A549 (cell line): Measurements from ENCODE around the gene TEX22. TPM values are rescaled to one million over a fixed set of nuclear protein-coding genes. Genes with fewer than 3 reads are reported as not detected.

Experiments used
- ATAC-seq, 2 experiments: fragments of 200-7000 bp in 1 of 2; fragments of >200 bp in 1 of 2; cut with Nextera tagmentation in 1 of 2; cut with Tn5 transposase in 1 of 2; 3 replicates each; pipeline versions ENCODE4 v1.8.0 to v1.9.1; 2018 to 2020; ENCODE audit warnings: mild to moderate bottlenecking in 1 of 2, moderate library complexity in 1 of 2
- CTCF ChIA-PET: fragments of 300-600 bp; sonication (Branson Sonifier 250); formaldehyde crosslinking; extraction: SDS; loops from one replicate; lab custom pipeline; 2021; ENCODE audit warnings: antibody characterized with exemption, inconsistent platforms; lab: Yijun Ruan, JAX
- POLR2A ChIA-PET: fragments of 350-600 bp; formaldehyde crosslinking; extraction: SDS; loops from one replicate; lab custom pipeline; 2021; ENCODE audit warnings: antibody characterized with exemption, inconsistent platforms; lab: Yijun Ruan, JAX
- DNase-seq, 2 experiments: peaks; one replicate each; pipeline versions ENCODE4 v3.0.0 to v3.0.0-alpha.2; 2011 to 2016; ENCODE audit warnings: low read depth in 1 of 2, low spot score in 1 of 2
- FAIRE-seq: peaks from 2 replicates; lab custom pipeline; 2011; peaks lifted over from hg19 to GRCh38; lab: Jason Lieb, UNC
- H3K27ac ChIP-seq, 2 experiments: fragments of >200 bp; sonication (Bioruptor Twin); formaldehyde crosslinking; 3 replicates each; pipeline ENCODE4 v1.5.1; 2016 to 2017
- H3K4me1 ChIP-seq: fragments of >200 bp; sonication (Bioruptor Twin); formaldehyde crosslinking; 3 replicates; pipeline ENCODE4 v1.6.1; 2016
- H3K4me2 ChIP-seq: fragments of >200 bp; sonication (Bioruptor Twin); formaldehyde crosslinking; 3 replicates; pipeline ENCODE4 v1.6.1; 2016
- H3K4me3 ChIP-seq: fragments of >200 bp; sonication (Bioruptor Twin); formaldehyde crosslinking; 3 replicates; pipeline ENCODE4 v1.5.1; 2016
- H3K9me3 ChIP-seq: fragments of >200 bp; sonication (Bioruptor Twin); formaldehyde crosslinking; 3 replicates; pipeline ENCODE4 v1.6.1; 2016
- CHD2 ChIP-seq: fragments of 150-350 bp; IDR thresholded peaks from 2 replicates; pipeline ENCODE4 v1.6.1; 2014; ENCODE audit warnings: low read length; ENCODE audit not compliant: partially characterized antibody
- HMGXB4 ChIP-seq: fragments of 250-450 bp; sonication (Bioruptor Pico); IDR thresholded peaks from 2 replicates; pipeline ENCODE4 v1.5.0; 2021; ENCODE audit warnings: mild to moderate bottlenecking, moderate library complexity, borderline replicate concordance
- HOXA7 ChIP-seq: fragments of 250-450 bp; sonication (Bioruptor Pico); IDR thresholded peaks from 2 replicates; pipeline ENCODE4 v1.5.0; 2020; ENCODE audit warnings: mild to moderate bottlenecking, moderate library complexity
- HOXB5 ChIP-seq: fragments of 250-450 bp; sonication (Bioruptor Pico); IDR thresholded peaks from 2 replicates; pipeline ENCODE4 v1.5.0; 2020; ENCODE audit warnings: mild to moderate bottlenecking, moderate library complexity
- KDM1A ChIP-seq: fragments of 200-600 bp; sonication (generic); IDR thresholded peaks from 2 replicates; pipeline ENCODE4 v1.6.1; 2016; ENCODE audit warnings: low read depth, mild to moderate bottlenecking
- KDM5A ChIP-seq: fragments of 200-600 bp; sonication (generic); IDR thresholded peaks from 2 replicates; pipeline ENCODE4 v1.6.1; 2016; ENCODE audit warnings: antibody characterized with exemption, mild to moderate bottlenecking
- MAX ChIP-seq: IDR thresholded peaks from 2 replicates; pipeline ENCODE4 v1.6.1; 2012
- MYC ChIP-seq: IDR thresholded peaks from 2 replicates; pipeline ENCODE4 v1.6.1; 2012; ENCODE audit warnings: mild to moderate bottlenecking, inconsistent platforms, low read length, improper control_type of control experiment, borderline replicate concordance
- PHF8 ChIP-seq: fragments of 200-600 bp; sonication (generic); IDR thresholded peaks from 2 replicates; pipeline ENCODE4 v1.6.1; 2016; ENCODE audit warnings: low read depth, mild to moderate bottlenecking, antibody characterized with exemption, moderate library complexity, borderline replicate concordance
- POLR2AphosphoS2 ChIP-seq: conservative IDR thresholded peaks from 2 replicates; pipeline ENCODE4 v1.6.1; 2012; ENCODE audit warnings: low read length, improper control_type of control experiment, inconsistent platforms
- RARB ChIP-seq: fragments of 250-450 bp; sonication (Bioruptor Pico); IDR thresholded peaks from 2 replicates; pipeline ENCODE4 v1.8.0; 2021; ENCODE audit warnings: mild to moderate bottlenecking, moderate library complexity
- RCOR1 ChIP-seq: fragments of 150-350 bp; IDR thresholded peaks from 2 replicates; pipeline ENCODE4 v1.6.1; 2014; ENCODE audit warnings: antibody characterized with exemption, low read length, low read depth
- RFX5 ChIP-seq: fragments of 450-650 bp; IDR thresholded peaks from 2 replicates; pipeline ENCODE4 v1.7.1; 2014; ENCODE audit warnings: antibody characterized with exemption, mild to moderate bottlenecking, moderate library complexity
- SMC3 ChIP-seq: fragments of >200 bp; sonication (Bioruptor Twin); formaldehyde crosslinking; IDR thresholded peaks from 3 replicates; pipeline ENCODE4 v1.6.1; 2018; ENCODE audit warnings: inconsistent platforms
- ZC3H11A ChIP-seq: fragments of 450-650 bp; IDR thresholded peaks from 2 replicates; pipeline ENCODE4 v1.6.1; 2014; ENCODE audit warnings: antibody characterized with exemption, mild to moderate bottlenecking
- WGBS: methylation state at CpG from one replicate; pipeline ENCODE4 v1.1.6; 2017; ENCODE audit errors: missing lambda C conversion rate; 5-methylcytosine and 5-hydroxymethylcytosine counted together
- polyA plus RNA-seq, 4 experiments: library from polyadenylated mRNA; depleted of rRNA in 3 of 4; stranded (reverse); fragments of >200 nt; fragmentation: RNase III in 1 of 4; extraction: RNeasy Plus Mini Kit Qiagen cat#74134 plus additional on column Dnase treatment in 1 of 4; gene quantifications; 2 replicates in 3 of 4; 3 replicates in 1 of 4; pipeline ENCODE4 v1.2.3, GENCODE V29; 2011 to 2017
- TF ChIP-seq, protein P1 (sequence below): fragments of >200 bp; sonication (Bioruptor Twin); formaldehyde crosslinking; IDR thresholded peaks from 3 replicates; pipeline ENCODE4 v1.6.1; 2016
- TF ChIP-seq, protein P2 (sequence below): fragments of 250-450 bp; sonication (Bioruptor Pico); IDR thresholded peaks from 2 replicates; pipeline ENCODE4 v1.5.0; 2020; ENCODE audit warnings: low read depth, mild to moderate bottlenecking, moderate library complexity
- TF ChIP-seq, protein P3 (sequence below): IDR thresholded peaks from 2 replicates; pipeline ENCODE4 v1.6.1; 2012

TEX22 gene
- polyA plus RNA-seq, 2 of the 4 experiments (the other 2 are of a cell fraction), result 0.06 to 0.23 TPM

- no peak for TF ChIP-seq RCOR1
- TF ChIP-seq, protein P1, sequence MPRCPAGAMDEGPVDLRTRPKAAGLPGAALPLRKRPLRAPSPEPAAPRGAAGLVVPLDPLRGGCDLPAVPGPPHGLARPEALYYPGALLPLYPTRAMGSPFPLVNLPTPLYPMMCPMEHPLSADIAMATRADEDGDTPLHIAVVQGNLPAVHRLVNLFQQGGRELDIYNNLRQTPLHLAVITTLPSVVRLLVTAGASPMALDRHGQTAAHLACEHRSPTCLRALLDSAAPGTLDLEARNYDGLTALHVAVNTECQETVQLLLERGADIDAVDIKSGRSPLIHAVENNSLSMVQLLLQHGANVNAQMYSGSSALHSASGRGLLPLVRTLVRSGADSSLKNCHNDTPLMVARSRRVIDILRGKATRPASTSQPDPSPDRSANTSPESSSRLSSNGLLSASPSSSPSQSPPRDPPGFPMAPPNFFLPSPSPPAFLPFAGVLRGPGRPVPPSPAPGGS, result no peak
These were observed 25.3 kb downstream of the TEX22 start (continued) for GRCh38 chr14:105423488-105424195.

GRCh38 chr14:105424861-105425260 is 26.5 kb downstream of the TEX22 start:
- no peak for FAIRE-seq
- WGBS, result 94% methylated on average over 9 of the region's 12 CpGs
- Histone ChIP-seq H3K4me2 (no peak overlapping the region), H3K27ac (no peak overlapping the region), H3K4me3 (no peak overlapping the region), H3K9me3 (no peaks in the 10 kb centered on the region), H3K4me1 (peaks cover 13% of the 10 kb centered on the region; the same call in 2 of the 3 replicates)
- POLR2A ChIA-PET, result no interaction called here
- CTCF ChIA-PET, result interaction anchor here (0.9 to 1.2 kb wide), 2 partner anchors 23 to 56 kb away, joined by 3 to 5 read pairs; no protein-coding TSS in a partner anchor
- TF ChIP-seq MAX, result no peak
- TF ChIP-seq MYC, result no peak
- TF ChIP-seq, protein P2, sequence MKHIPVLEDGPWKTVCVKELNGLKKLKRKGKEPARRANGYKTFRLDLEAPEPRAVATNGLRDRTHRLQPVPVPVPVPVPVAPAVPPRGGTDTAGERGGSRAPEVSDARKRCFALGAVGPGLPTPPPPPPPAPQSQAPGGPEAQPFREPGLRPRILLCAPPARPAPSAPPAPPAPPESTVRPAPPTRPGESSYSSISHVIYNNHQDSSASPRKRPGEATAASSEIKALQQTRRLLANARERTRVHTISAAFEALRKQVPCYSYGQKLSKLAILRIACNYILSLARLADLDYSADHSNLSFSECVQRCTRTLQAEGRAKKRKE (CRISPR knock-in tag), result no peak
- TF ChIP-seq, protein P3, sequence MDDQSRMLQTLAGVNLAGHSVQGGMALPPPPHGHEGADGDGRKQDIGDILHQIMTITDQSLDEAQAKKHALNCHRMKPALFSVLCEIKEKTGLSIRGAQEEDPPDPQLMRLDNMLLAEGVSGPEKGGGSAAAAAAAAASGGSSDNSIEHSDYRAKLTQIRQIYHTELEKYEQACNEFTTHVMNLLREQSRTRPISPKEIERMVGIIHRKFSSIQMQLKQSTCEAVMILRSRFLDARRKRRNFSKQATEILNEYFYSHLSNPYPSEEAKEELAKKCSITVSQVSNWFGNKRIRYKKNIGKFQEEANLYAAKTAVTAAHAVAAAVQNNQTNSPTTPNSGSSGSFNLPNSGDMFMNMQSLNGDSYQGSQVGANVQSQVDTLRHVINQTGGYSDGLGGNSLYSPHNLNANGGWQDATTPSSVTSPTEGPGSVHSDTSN, result no peak
- TF ChIP-seq, protein P1, result no peak
- no peak for DNase-seq
- no peak for ATAC-seq

DNA sequence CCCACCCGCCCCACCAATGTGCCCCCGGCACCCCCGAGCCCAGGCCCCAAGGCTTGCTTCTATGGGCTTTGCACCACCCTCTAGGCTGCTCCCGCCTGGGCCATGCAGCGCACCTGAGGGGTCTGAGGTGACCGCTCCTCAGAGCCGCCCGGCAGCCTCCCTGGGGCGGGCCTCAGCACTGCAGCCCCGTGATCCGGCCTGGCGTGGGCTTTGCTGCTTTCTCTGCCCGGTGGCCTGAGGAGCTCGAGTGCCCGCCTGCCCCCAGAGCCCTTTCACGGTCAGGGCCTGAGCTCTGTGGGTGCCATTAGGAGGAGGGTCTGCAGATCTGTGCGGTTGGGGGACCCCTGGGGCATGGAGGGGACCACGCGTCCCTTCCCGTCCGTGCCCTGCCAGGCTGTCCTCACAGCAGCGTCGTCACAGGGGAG is 27.5 kb downstream of the TEX22 start:
- DNase-seq, result no peak
- no peak for FAIRE-seq
- H3K4me1 ChIP-seq, result peaks cover 23% of the 10 kb centered on the region
- H3K27ac ChIP-seq, result no peak overlapping the region
- H3K4me2 ChIP-seq, result no peak overlapping the region
- ChIA-PET POLR2A (no interaction called here), CTCF (interaction anchor here (1.4 kb wide), 1 partner anchor 10 kb away, joined by 3 read pairs; no protein-coding TSS in a partner anchor)
- H3K4me3 ChIP-seq, result no peak overlapping the region
- no peak for ATAC-seq
- no peaks in the 10 kb centered on the region for H3K9me3 ChIP-seq
- over 99% methylated on average over 17 of the region's 23 CpGs for WGBS
- TF ChIP-seq RARB, result no peak
- TF ChIP-seq POLR2AphosphoS2, result no peak
- no peak for TF ChIP-seq KDM5A
- TF ChIP-seq PHF8, result no peak
- no peak for TF ChIP-seq CHD2
- TF ChIP-seq SMC3, result no peak
- no peak for TF ChIP-seq HOXA7 (CRISPR knock-in tag)
- TF ChIP-seq ZC3H11A, result no peak
- TF ChIP-seq HOXB5 (CRISPR knock-in tag), result no peak
- no peak for TF ChIP-seq KDM1A
- TF ChIP-seq, protein P3, result no peak
- no peak for TF ChIP-seq RFX5
- no peak for TF ChIP-seq HMGXB4
